GM19372 (cell line): Measurements from ENCODE around the gene C1orf159.

Experiments
- ATAC-seq: cut with Tn5 transposase; IDR thresholded peaks from one replicate; pipeline ENCODE4 v1.9.1; 2021; ENCODE audit warnings: mild to moderate bottlenecking, low read depth, moderate library complexity; ENCODE audit not compliant: unreplicated experiment

C1orf159 gene

GRCh38 chr1:1094981-1095380 is 20.9 kb downstream of the C1orf159 start:
- no peak for ATAC-seq

- ATAC-seq = no peak
These were observed 22.3 kb downstream of the C1orf159 start for GRCh38 chr1:1093610-1093943.

GRCh38 chr1:1092894-1093609 is 22.8 kb downstream of the C1orf159 start:
- no peak for ATAC-seq

- ATAC-seq = no peak
These were observed 23.6 kb downstream of the C1orf159 start for GRCh38 chr1:1092149-1092855.

GRCh38 chr1:1091344-1092148 is 24.3 kb downstream of the C1orf159 start:
- no peak for ATAC-seq

- no peak for ATAC-seq
These were observed 25.2 kb downstream of the C1orf159 start for GRCh38 chr1:1090424-1091343.

GRCh38 chr1:1089731-1090423 is 26.0 kb downstream of the C1orf159 start:
- no peak for ATAC-seq

GRCh38 chr1:1088801-1089680 is 26.8 kb downstream of the C1orf159 start:
- ATAC-seq = no peak

- ATAC-seq = no peak
These were observed 27.7 kb downstream of the C1orf159 start for GRCh38 chr1:1088029-1088800.

GRCh38 chr1:1087351-1088028 is 28.4 kb downstream of the C1orf159 start:
- ATAC-seq = no peak

- ATAC-seq = no peak
These were observed 29.0 kb downstream of the C1orf159 start for GRCh38 chr1:1086911-1087341.

GRCh38 chr1:1085911-1086841 is 29.7 kb downstream of the C1orf159 start:
- no peak for ATAC-seq

GRCh38 chr1:1085171-1085841 is 30.6 kb downstream of the C1orf159 start:
- ATAC-seq = no peak

- no peak for ATAC-seq
These were observed 31.3 kb downstream of the C1orf159 start for GRCh38 chr1:1084372-1085170.
